Glomerular visceral epithelial cell (primary cell): Measurements from ENCODE around the gene KIF14.
"Not testable (repeated sequence)": the region's sequence is repeated elsewhere in the genome, so short reads cannot be mapped to it uniquely, and the experiment has no call there.

ENCODE experiments used
- DNase-seq: peaks from one replicate; pipeline ENCODE4 v3.0.0-alpha.2; 2016; ENCODE audit errors: extremely low spot score

Gene KIF14

GRCh38 chr1:200634261-200635122 is 13.9 kb upstream of the KIF14 start:
- no peak for DNase-seq

DNA sequence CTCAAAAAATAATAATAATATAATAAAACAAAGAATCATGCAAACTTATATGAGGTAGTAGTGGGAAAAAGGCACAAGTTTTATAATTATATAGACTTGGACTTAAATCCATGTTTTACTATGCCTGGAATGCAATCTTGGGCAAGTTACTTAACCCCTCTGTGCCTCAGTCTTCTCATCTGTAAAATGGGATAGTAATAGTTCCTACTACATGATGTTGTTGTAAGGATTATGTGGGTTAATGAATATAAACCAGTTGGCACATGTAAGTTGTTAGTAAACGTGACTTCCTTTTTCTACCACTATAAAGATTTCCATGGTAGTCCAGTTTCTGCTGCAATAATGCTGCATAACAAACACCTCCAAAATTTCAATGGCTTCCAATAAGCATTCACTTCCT is 10.8 kb upstream of the KIF14 start:
- DNase-seq, result no peak

- not testable (repeated sequence) for DNase-seq
Measured at GRCh38 chr1:200630515-200630899, 10.0 kb upstream of the KIF14 start.

DNA sequence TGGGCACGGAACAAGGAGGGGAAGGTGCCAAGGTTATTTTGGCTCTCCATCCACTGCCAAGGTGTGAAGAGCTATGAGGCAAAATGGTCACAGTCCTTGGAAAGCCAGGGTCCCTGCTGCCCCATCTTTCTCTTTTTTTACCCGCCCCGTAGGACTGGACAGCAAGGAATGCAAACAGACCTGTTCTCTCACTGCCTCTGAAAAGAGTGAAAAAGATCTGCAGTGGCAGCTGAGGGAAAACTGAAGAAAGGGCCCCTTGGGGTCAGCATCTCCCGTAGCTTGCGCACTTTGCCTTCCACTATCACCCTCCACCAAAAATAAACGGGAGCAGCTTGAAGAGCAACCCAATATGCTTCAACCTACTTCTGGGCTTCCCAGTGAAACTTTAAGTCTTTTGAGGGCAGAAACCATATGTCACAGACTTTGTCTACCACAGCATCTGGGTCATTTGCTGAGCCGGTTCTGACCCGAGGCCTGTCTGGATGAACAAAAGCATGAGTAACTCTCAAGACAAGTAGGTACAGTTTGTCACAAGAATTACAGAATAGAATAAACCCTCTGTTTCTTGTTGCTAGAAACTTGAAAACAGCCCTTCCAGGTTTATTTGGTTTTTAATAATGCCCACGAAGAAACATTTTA is 9.4 kb upstream of the KIF14 start:
- no peak for DNase-seq

DNA sequence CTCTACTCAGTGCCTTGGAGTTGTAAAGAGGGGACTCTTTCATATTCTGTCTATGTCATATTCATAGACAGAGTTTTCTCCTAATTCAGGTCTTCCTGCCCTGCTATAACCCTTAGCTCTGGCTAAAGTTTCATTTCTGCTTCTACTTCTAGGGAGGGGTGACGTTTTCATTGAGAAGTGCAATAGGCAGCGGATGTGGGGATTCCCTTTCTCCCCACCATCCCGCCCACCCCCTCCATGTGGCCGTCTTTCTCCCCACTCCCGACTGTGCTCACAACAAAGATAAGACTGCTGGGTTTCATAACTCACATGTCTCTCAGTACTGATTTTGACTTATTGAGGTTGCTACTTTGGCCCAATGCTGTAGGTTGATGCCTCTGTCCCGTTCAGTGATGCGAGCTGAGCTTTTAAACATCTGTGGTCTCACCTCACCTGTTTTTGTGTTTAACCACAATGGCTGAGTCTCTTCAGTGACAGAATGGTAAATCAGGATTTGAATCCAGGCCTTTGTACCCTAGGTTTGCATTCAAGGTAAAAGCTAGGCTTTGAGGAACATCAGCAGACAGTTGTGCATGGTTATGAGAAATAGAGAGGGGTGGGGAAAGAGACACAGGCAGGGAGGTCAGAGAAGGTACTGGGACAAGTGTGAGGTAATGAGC is 7.8 kb upstream of the KIF14 start:
- no peak for DNase-seq

DNA sequence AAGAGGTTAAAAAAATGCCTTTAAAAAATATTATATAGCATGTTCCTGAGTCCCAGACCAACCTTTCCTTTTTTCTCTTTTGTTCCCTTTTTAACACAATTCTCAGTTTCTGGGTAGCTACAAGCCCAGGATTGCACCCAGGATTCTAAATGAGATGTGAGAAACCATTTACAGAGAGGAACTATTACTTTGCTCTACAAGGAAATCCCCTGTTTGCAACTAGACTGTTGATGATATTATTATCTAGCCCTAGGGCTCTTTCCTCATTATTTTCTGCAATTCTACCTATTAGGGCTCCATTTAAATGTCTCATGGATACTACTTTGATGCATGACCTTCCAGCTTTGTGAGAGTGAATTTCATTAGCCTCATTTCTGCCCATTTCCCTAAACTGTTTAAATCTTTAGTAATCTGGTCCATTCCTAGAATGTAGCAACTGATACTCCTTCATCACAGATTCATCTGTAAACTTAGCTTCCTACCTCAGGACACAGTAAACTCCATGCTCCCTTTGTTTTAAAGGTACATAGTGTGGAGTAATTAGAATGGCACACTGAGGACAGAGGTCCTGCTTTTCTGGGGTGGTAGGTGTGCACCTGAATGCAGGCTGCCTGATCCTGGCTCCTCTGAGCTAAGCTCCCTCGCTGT is 7.1 kb upstream of the KIF14 start:
- DNase-seq, result no peak

GRCh38 chr1:200626853-200627534 is 6.4 kb upstream of the KIF14 start:
- no peak for DNase-seq

DNA sequence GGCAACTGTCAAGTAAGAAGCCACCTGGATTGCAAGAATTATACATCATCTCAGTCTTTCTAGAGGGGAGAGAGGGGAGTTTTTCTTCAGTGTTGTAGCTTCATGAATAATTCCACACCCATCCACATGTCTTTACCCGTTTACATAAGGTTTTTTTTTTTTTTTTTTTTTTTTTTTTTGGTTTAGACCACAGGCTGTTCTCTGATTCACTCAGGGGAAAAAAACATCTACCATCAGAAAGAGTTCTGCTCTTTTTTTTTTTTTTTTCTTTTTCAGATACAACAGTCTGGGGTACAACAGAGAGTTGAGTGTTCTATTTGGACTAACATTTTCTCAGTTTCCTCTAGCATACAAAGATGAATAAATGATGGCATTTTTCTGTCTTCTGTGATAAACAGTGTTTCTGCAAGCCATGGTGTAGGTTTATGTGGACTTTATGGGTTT is 4.9 kb upstream of the KIF14 start:
- DNase-seq, result peak; percentile 13

GRCh38 chr1:200624679-200625335 is 4.3 kb upstream of the KIF14 start:
- DNase-seq, result no peak

DNA sequence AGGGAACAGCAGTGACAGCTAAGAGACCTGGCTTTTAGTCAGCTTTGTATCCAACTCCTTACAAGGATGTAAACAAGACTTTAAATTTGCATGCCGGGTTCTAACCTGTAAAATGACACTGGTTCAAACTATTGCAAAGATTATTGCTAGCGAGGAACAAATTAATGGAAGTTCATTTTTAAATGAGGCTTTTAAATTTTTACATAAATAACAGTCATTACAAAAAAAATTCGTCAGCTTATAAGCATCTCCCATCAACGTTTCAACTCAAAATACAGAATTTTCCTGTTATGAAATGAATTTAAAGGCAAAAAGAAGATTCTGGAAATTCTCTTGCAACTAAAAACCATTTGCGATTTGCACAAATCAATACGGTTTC is 668 bp downstream of the KIF14 start:
- no peak for DNase-seq

- DNase-seq, result no peak
Measured at GRCh38 chr1:200610846-200611245, 9.7 kb downstream of the KIF14 start.

GRCh38 chr1:200602632-200603031 is 17.9 kb downstream of the KIF14 start:
- DNase-seq, result no peak

GRCh38 chr1:200590001-200590400 is 30.6 kb downstream of the KIF14 start:
- no peak for DNase-seq

GRCh38 chr1:200588698-200589097 is 31.9 kb downstream of the KIF14 start:
- DNase-seq, result no peak

- no peak for DNase-seq
Measured at GRCh38 chr1:200564319-200564718, 56.2 kb downstream of the KIF14 start.

DNA sequence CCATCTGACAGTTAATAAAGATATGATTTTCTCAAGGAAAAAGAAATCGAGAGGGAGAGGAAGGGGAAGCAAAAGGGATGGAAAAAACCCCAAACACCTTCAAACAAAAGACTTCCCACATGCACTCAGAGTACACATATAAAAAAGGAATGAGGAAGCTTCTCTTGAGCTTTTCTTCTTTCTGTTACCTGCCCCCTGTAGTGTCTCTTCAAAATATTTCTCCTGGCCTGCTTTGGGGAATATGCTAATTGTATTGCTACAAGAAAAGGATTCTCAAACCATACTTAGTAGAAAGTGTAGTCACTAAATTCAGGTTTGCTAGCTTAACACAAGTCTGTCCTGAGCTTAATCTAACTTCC is 58.7 kb downstream of the KIF14 start:
- no peak for DNase-seq

- peak; percentile 60 for DNase-seq
Measured at GRCh38 chr1:200558866-200559459, 61.6 kb downstream of the KIF14 start.

DNA sequence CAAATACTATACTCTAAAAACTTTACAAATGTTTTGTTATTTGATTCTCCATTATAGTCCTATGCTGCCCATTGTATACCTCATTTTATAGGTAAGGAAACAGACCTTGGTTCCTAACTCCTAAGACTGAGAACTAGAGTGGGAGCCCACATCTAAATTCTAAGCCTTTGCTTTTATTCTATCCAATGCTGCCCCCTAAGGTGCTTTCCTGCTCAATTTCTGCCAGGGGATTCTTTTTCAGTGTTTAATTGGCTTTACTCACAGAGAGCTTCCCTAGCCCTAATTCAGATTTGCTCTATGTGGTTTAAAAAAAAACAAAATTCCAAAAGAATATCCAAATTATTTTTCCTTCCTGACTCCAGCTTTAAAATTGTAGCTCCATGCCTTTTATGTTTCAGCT is 64.5 kb downstream of the KIF14 start:
- DNase-seq, result peak; percentile 27

- DNase-seq, result not testable (repeated sequence)
Measured at GRCh38 chr1:200552737-200553136, 67.8 kb downstream of the KIF14 start.

DNA sequence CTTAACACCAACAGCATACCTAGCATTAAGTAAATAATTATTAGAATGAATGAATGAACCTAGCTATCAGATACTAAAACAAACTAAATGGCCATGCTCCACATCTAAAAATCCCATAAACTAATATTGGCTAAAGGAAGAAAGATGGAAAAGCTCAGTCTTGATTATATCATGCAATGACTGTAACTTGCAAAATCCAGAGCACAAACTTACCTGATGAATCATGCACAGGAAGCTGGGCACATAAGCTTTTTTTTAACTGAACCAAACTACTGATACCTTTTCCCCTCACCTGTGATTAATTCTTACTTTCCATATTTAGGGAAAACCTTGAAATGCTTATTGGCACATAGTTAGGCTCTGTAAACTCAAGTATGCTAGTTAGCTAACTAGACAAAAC is 70.2 kb downstream of the KIF14 start:
- no peak for DNase-seq

GRCh38 chr1:200547386-200547785 is 73.2 kb downstream of the KIF14 start:
- DNase-seq, result no peak
